ENCODE measurements around the gene TRAPPC1.

Gene TRAPPC1

GRCh38 chr17:7903154-7904103 is 28.3 kb downstream of the TRAPPC1 start:
- DNase-seq (ENCODE audit: low read depth in 2 of 2) = no peak

- no peak for DNase-seq (ENCODE audit: low read depth in 2 of 2)
These were observed 34.0 kb downstream of the TRAPPC1 start for GRCh38 chr17:7897773-7898172.

GRCh38 chr17:7897090-7897489 is 34.7 kb downstream of the TRAPPC1 start:
- no peak for DNase-seq (ENCODE audit: low read depth in 2 of 2)

GRCh38 chr17:7894866-7895265 is 36.9 kb downstream of the TRAPPC1 start:
- no peak for DNase-seq (ENCODE audit: low read depth in 2 of 2)

- DNase-seq (ENCODE audit: low read depth in 2 of 2) = no peak
These were observed 37.5 kb downstream of the TRAPPC1 start for GRCh38 chr17:7894226-7894625.

- no peak for DNase-seq (ENCODE audit: low read depth in 2 of 2)
These were observed 38.4 kb downstream of the TRAPPC1 start for GRCh38 chr17:7893187-7893880.

- no peak for DNase-seq (ENCODE audit: low read depth in 2 of 2)
These were observed 42.4 kb downstream of the TRAPPC1 start for GRCh38 chr17:7889166-7889955.

GRCh38 chr17:7888184-7888920 is 43.4 kb downstream of the TRAPPC1 start, which contains the start of gene CHD3:
CHD3 (plus strand) TSS chr17:7888789; CDS start chr17:7889001, 212 bp downstream.
- peak in 1 of 2 donors; percentile 24 for DNase-seq (ENCODE audit: low read depth in 2 of 2)

- peak; percentile 81 to 90 for DNase-seq (ENCODE audit: low read depth in 2 of 2)
These were observed 44.1 kb downstream of the TRAPPC1 start for GRCh38 chr17:7887482-7888183.

GRCh38 chr17:7887038-7887481 is 44.7 kb downstream of the TRAPPC1 start:
- no peak for DNase-seq (ENCODE audit: low read depth in 2 of 2)

GRCh38 chr17:7886227-7887037 is 45.3 kb downstream of the TRAPPC1 start:
- peak; percentile 19 to 26 for DNase-seq (ENCODE audit: low read depth in 2 of 2)

GRCh38 chr17:7885367-7886226 is 46.1 kb downstream of the TRAPPC1 start:
- DNase-seq (ENCODE audit: low read depth in 2 of 2) = peak; percentile 18 to 19

GRCh38 chr17:7884581-7885366 is 47.0 kb downstream of the TRAPPC1 start:
- peak; percentile 19 to 24 for DNase-seq (ENCODE audit: low read depth in 2 of 2)

GRCh38 chr17:7883781-7884386 is 47.9 kb downstream of the TRAPPC1 start:
- DNase-seq (ENCODE audit: low read depth in 2 of 2) = no peak

GRCh38 chr17:7882629-7883028 is 49.1 kb downstream of the TRAPPC1 start:
- no peak for DNase-seq (ENCODE audit: low read depth in 2 of 2)

- DNase-seq (ENCODE audit: low read depth in 2 of 2) = no peak
These were observed 49.7 kb downstream of the TRAPPC1 start for GRCh38 chr17:7882068-7882467.

- no peak for DNase-seq (ENCODE audit: low read depth in 2 of 2)
These were observed 50.3 kb downstream of the TRAPPC1 start for GRCh38 chr17:7881276-7882054.
